BLaER1 (cell line): ENCODE measurements around the gene ALPL.

Source experiments
- H3K27ac ChIP-seq: shearing (Covaris generic); formaldehyde crosslinking; 2 replicates; pipeline ENCODE4 v1.8.1; 2022
- H3K27me3 ChIP-seq: shearing (Covaris generic); formaldehyde crosslinking; 2 replicates; pipeline ENCODE4 v1.8.1; 2022
- H3K36me3 ChIP-seq: shearing (Covaris generic); formaldehyde crosslinking; 2 replicates; pipeline ENCODE4 v1.8.1; 2022
- H3K4me1 ChIP-seq: shearing (Covaris generic); formaldehyde crosslinking; 2 replicates; pipeline ENCODE4 v1.8.1; 2022
- H3K4me2 ChIP-seq: shearing (Covaris generic); formaldehyde crosslinking; 2 replicates; pipeline ENCODE4 v1.8.1; 2022
- H3K4me3 ChIP-seq: shearing (Covaris generic); formaldehyde crosslinking; 2 replicates; pipeline ENCODE4 v1.8.1; 2022
- H3K9ac ChIP-seq: shearing (Covaris generic); formaldehyde crosslinking; 2 replicates; pipeline ENCODE4 v1.8.1; 2022
- H3K9me3 ChIP-seq: shearing (Covaris generic); formaldehyde crosslinking; 2 replicates; pipeline ENCODE4 v1.8.1; 2022
- H4K20me1 ChIP-seq: shearing (Covaris generic); formaldehyde crosslinking; 2 replicates; pipeline ENCODE4 v1.8.1; 2022
- Cebpa-rat ChIP-seq: shearing (Covaris generic); IDR thresholded peaks from 2 replicates; pipeline ENCODE4 v1.8.1; 2022

ALPL gene

GRCh38 chr1:21613072-21613867, 104.0 kb downstream of the ALPL start:
- Histone ChIP-seq H3K27ac (no peak overlapping the region), H3K4me3 (no peak overlapping the region), H3K9me3 (no peaks in the 10 kb centered on the region), H3K36me3 (no peaks in the 10 kb centered on the region), H3K4me1 (peaks cover 4% of the 10 kb centered on the region; the same call in 1 of the 2 replicates), H3K4me2 (no peak overlapping the region), H3K9ac (no peak overlapping the region), H4K20me1 (no peaks in the 10 kb centered on the region), H3K27me3 (0 out of 2 replicates have a peak, but pooled peaks cover 4% of the 10 kb centered on the region)
- no peak for TF ChIP-seq Cebpa-rat

- H3K36me3 ChIP-seq: no peaks in the 10 kb centered on the region
Observed at GRCh38 chr1:21614419-21615115, 105.3 kb downstream of the ALPL start.

GRCh38 chr1:21616372-21616771, 107.1 kb downstream of the ALPL start:
- Histone ChIP-seq H3K27ac (no peak overlapping the region), H3K4me1 (peaks cover 18% of the 10 kb centered on the region), H4K20me1 (peaks cover 12% of the 10 kb centered on the region; the same call in 1 of the 2 replicates), H3K4me3 (no peak overlapping the region), H3K9me3 (no peaks in the 10 kb centered on the region), H3K9ac (no peak overlapping the region), H3K4me2 (no peak overlapping the region), H3K36me3 (no peaks in the 10 kb centered on the region), H3K27me3 (no peaks in the 10 kb centered on the region)
- TF ChIP-seq Cebpa-rat: no peak

More at GRCh38 chr1:21614419-21615115, 105.3 kb downstream of the ALPL start:
- H3K9me3 ChIP-seq: no peaks in the 10 kb centered on the region
- no peak overlapping the region for H3K4me2 ChIP-seq
- 0 out of 2 replicates have a peak, but pooled peaks cover 4% of the 10 kb centered on the region for H3K27me3 ChIP-seq
- TF ChIP-seq Cebpa-rat: no peak
- H3K27ac ChIP-seq: no peak overlapping the region
- no peak overlapping the region for H3K4me3 ChIP-seq
- peaks cover under 1% of the 10 kb centered on the region; the same call in 1 of the 2 replicates for H4K20me1 ChIP-seq
- peaks cover 11% of the 10 kb centered on the region; the same call in 1 of the 2 replicates for H3K4me1 ChIP-seq
- H3K9ac ChIP-seq: no peak overlapping the region

- Histone ChIP-seq H3K27ac (no peak overlapping the region), H3K9me3 (no peaks in the 10 kb centered on the region), H3K36me3 (no peaks in the 10 kb centered on the region), H4K20me1 (peaks cover 12% of the 10 kb centered on the region; the same call in 1 of the 2 replicates), H3K4me2 (no peak overlapping the region), H3K4me3 (no peak overlapping the region), H3K27me3 (no peaks in the 10 kb centered on the region), H3K9ac (no peak overlapping the region), H3K4me1 (peaks cover 18% of the 10 kb centered on the region)
- no peak for TF ChIP-seq Cebpa-rat
Observed at GRCh38 chr1:21617126-21617738, 108.0 kb downstream of the ALPL start.

GRCh38 chr1:21618059-21618458, 108.8 kb downstream of the ALPL start:
- Histone ChIP-seq H3K9ac (no peak overlapping the region), H3K9me3 (no peaks in the 10 kb centered on the region), H3K4me2 (no peak overlapping the region), H3K36me3 (no peaks in the 10 kb centered on the region), H3K4me3 (no peak overlapping the region), H4K20me1 (peaks cover 12% of the 10 kb centered on the region; the same call in 1 of the 2 replicates), H3K4me1 (peaks cover 22% of the 10 kb centered on the region), H3K27me3 (no peaks in the 10 kb centered on the region), H3K27ac (no peak overlapping the region)
- no peak for TF ChIP-seq Cebpa-rat

- no peak overlapping the region for H3K4me2 ChIP-seq
- H3K4me3 ChIP-seq: no peak overlapping the region
- H3K36me3 ChIP-seq: no peaks in the 10 kb centered on the region
- H3K27ac ChIP-seq: no peak overlapping the region
- H3K9me3 ChIP-seq: no peaks in the 10 kb centered on the region
- no peak for TF ChIP-seq Cebpa-rat
- H3K4me1 ChIP-seq: peaks cover 29% of the 10 kb centered on the region
- H4K20me1 ChIP-seq: peaks cover 12% of the 10 kb centered on the region; the same call in 1 of the 2 replicates
- H3K9ac ChIP-seq: no peak overlapping the region
- no peaks in the 10 kb centered on the region for H3K27me3 ChIP-seq
Observed at GRCh38 chr1:21618561-21619374, 109.5 kb downstream of the ALPL start.

GRCh38 chr1:21619375-21619947, 110.2 kb downstream of the ALPL start:
- H4K20me1 ChIP-seq: peaks cover 12% of the 10 kb centered on the region; the same call in 1 of the 2 replicates
- H3K9me3 ChIP-seq: no peaks in the 10 kb centered on the region
- H3K4me3 ChIP-seq: no peak overlapping the region
- peaks cover 31% of the 10 kb centered on the region for H3K4me1 ChIP-seq
- no peaks in the 10 kb centered on the region for H3K36me3 ChIP-seq
- no peak overlapping the region for H3K27ac ChIP-seq
- no peak for TF ChIP-seq Cebpa-rat
- no peaks in the 10 kb centered on the region for H3K27me3 ChIP-seq
- H3K4me2 ChIP-seq: peak overlapping the region; percentile 9; the same call in 1 of the 2 replicates
- H3K9ac ChIP-seq: no peak overlapping the region

GRCh38 chr1:21620011-21620410, 110.8 kb downstream of the ALPL start:
- Histone ChIP-seq H4K20me1 (peaks cover 12% of the 10 kb centered on the region; the same call in 1 of the 2 replicates), H3K36me3 (no peaks in the 10 kb centered on the region), H3K9me3 (no peaks in the 10 kb centered on the region), H3K4me2 (peak overlapping the region; percentile 12; the same call in 1 of the 2 replicates), H3K27me3 (no peaks in the 10 kb centered on the region), H3K9ac (no peak overlapping the region), H3K4me1 (peaks cover 31% of the 10 kb centered on the region), H3K27ac (no peak overlapping the region), H3K4me3 (no peak overlapping the region)
- no peak for TF ChIP-seq Cebpa-rat

GRCh38 chr1:21620496-21620895, 111.3 kb downstream of the ALPL start:
- Histone ChIP-seq H3K27ac (no peak overlapping the region), H3K4me1 (peaks cover 31% of the 10 kb centered on the region), H3K4me3 (no peak overlapping the region), H3K36me3 (no peaks in the 10 kb centered on the region), H3K9ac (no peak overlapping the region), H3K27me3 (no peaks in the 10 kb centered on the region), H3K4me2 (peak overlapping the region; percentile 12; the same call in 1 of the 2 replicates), H4K20me1 (peaks cover 12% of the 10 kb centered on the region; the same call in 1 of the 2 replicates), H3K9me3 (no peaks in the 10 kb centered on the region)
- no peak for TF ChIP-seq Cebpa-rat
